Stimulated activated CD8-positive, alpha-beta memory T cell treated with anti-CD3 and anti-CD28 coated beads, Interleukin-15, amount 100 ng/mL, for 4 hours (primary cell): ENCODE data around the gene LRFN4.

ENCODE experiments used
- DNase-seq, 2 donors: peaks; one replicate each; pipeline ENCODE4 v3.0.0-alpha.2; 2020; ENCODE audit warnings: low read depth in 2 of 2

LRFN4 gene

DNA sequence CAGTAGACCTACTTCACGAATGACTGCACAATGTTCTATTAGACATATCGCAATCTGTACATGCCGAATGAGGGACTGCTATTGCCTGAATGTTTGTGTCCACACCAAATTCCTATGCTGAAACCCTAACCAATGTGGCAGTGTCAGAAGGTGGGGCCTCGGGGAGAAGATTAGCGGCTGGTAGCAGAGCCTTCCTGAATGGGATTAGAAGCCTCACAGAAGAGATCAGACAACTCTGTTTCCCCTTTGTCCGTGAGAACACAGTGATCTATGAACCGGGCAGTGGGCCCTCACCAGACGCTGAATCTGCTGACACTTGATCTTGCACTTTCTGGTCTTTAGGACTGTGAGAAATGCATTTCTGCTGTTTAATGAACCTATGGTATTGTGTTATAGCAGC is 33.1 kb downstream of the LRFN4 start:
- DNase-seq, result no peak

DNA sequence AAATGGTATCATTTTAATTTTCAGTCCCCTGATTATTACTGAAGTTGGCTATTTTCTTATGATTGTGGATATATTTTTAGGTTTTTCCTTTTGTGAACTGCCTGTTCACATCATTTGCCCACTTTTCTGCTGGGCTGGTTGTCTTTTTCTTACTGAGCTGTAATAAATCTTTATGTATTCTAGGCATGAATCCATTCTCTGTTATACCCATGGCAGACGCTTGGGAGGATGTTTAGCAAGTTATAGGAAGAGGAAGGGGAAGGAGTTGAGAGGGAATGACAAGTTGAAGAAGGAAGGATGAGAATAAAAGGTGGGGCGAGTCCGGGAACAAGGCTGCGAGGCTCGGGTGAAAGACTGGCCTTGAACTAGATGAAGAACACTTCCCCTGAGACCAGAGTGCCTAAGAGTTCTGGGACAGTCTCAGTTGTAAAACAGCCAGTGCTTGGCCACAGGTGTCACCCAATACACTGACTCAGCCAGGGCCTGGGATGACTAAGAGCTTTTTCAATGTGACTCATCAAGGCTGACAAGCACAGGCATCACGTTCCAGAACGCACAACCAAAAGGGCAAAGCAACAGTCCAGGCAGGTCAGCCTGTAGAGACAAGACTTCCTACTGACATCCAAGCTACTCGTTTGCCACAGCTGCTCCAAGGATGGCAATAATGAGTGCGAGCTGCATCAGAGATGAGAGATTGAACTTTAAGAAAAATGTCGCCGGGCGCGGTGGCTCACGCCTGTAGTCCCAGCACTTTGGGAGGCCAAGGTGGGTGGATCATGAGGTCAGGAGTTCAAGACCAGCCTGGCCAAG is 35.2 kb downstream of the LRFN4 start:
- no peak for DNase-seq

DNA sequence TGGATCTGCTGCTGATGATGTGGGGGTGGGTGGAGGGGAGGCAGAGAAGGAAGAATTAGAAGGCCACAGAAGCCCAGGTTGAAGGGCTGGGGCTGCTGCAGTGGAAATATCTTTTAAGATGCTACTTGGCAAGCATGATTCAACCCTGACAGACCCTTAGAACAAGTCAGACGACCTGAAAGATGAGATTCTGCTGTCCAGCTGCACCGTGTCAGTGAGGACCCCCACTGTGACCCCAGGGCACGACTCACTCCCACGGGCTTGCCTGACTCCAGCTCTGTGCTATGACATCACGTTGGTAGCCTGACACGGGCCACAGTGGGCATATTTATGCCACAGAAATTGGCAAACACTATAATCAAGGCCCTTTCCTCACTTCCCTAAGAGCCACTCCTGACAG is 36.0 kb downstream of the LRFN4 start:
- no peak for DNase-seq

DNA sequence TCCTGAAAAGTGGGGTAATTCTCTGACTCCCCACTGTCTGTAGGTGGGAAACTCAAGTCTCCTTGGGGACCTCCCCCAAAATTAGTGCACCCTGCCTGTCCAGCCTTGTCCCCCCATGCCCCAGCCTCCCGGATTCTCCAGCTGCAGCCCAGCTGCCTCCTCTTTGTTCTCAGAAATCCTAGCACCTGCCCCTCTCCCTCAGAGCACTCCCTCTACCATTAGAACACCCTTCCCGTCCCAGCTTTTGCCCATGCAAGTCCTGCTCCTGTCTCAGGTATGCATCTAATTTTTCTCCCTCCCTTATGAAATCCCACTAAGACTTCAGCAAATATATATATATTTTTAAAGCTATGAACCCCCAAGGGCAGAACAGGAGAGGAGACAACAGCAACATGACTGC is 37.3 kb downstream of the LRFN4 start:
- DNase-seq, result no peak

DNA sequence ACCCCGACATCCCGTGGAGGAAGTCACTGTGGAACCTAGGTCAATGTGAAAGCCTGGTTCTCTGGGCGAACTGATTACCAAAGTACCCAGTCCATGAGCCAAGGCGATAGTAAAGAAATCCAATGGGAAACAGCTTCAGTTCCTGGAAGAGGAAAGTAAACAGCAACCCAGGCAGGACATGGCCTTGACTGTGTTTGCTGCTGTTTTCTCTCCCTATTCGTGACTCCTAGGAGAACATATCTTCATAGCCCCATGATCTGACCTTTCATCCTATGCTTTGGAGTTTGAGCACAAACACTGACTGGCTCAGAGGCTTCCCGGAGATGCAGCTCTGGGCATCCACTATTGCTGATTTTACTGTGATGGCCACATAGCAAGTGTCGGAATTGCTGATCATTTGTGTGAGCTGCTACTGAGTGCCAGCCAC is 45.1 kb downstream of the LRFN4 start:
- DNase-seq, result no peak

DNA sequence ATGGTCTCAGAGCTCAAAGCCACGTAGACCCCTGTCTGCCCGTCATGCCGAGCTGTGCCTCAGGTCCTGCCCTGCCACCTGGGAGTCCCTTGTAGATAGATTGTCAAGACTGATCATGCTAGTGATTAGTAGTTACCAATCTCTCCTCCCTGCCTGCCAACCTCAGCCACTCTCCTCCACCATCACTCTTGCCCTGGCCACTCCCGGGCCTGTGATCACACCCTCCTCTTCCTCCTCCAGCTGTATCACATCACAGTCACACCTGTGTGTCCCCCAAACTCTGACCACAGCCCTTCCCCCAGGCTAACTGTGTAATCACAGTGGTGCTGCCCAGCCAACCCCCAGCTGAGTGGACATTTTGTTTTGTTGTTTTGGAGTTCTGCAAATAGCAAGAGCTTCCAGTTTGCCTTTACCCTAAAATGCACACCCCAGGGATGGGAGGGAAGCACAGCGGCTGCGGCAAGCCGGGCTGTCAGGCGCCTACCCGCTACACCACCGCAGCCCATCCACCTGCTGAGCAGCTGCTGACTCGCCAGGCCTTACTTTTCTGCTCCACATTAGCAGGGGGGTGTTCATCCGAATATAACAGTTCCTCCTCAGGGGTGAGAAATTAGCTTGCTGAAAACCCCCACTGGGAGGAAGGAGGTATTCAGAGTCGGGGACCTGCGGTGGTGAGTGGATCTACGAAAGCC is 45.8 kb downstream of the LRFN4 start:
- no peak for DNase-seq

DNA sequence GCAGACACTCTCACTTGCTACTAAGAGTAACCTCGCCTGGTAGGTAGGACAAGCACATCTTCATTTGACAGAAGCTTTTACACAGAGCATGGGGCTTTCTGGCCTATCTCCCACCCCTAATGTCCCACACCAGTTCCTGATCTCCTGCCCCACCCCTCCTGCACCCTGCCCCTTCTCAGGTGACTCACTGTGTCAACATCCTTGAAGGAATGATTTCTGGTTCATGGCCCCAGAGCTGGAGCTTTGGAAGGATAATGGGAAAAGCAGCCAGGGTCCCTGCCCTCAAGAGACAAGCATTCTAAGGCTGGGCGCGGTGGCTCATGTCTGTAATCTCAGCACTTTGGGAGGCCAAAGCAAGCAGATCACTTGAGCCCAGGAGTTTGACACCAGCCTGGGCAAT is 47.2 kb downstream of the LRFN4 start:
- DNase-seq, result no peak

DNA sequence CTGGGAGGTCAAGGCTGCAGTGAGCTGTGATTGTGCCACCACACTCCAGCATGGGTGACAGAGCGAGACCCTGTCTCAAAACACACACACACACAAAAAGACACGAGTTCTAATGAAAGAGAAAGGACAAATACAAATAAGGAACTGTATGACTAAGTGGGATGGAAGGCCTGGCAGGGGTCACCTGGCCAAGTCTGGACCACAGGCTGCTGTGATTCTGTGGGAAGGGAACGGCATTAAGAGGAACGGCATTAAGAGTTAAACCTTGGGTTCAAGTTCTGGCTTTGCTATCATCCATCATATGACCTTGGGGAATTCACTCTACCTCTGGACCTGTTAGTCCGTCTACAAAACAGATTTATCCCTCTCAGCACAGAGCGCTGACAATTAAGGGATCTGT is 47.7 kb downstream of the LRFN4 start:
- DNase-seq, result no peak

DNA sequence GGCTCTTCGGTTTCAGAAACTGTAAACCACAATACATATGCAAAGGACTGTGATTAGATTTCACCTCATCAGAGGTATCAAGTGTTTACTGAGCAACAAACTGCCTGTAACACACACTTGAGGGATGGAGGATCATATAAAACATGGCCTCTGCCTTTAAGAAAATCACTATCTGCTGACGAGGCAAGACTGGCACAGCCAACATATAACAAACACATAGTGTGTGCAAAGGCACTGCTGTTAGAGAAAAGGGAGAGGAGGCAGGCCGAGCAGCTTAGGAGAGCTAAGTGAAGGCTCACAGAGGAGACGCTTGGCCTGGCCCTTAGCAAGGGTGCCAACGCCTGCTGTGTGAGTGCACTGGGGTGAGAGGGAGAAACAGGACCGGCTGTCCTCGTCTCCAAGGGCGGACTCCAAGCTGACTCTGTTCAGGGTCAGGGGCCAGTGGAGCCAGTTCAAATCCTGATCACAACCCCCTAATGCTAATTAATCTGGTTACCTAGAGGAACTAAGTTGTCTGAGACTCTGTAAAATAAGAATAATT is 48.2 kb downstream of the LRFN4 start:
- no peak for DNase-seq

DNA sequence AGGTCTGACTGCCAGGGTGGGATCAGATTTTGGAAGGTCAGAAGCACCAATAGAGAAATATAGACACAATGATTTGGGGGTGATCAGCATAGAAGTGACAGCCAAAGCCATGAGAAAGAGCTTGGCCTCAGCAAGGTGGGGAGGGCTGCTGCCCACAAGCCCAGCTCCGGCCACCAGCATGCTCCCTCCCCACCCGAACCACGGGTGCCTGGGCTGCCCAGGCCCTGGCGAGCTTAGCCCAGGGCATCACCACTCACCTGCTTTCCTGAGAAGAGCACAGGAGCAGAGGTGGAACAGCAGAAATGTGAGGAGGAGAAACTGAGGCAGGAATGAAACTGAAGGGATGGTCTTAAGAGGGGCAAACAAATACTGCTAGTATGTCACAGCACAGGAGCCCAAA is 48.8 kb downstream of the LRFN4 start:
- DNase-seq, result no peak

DNA sequence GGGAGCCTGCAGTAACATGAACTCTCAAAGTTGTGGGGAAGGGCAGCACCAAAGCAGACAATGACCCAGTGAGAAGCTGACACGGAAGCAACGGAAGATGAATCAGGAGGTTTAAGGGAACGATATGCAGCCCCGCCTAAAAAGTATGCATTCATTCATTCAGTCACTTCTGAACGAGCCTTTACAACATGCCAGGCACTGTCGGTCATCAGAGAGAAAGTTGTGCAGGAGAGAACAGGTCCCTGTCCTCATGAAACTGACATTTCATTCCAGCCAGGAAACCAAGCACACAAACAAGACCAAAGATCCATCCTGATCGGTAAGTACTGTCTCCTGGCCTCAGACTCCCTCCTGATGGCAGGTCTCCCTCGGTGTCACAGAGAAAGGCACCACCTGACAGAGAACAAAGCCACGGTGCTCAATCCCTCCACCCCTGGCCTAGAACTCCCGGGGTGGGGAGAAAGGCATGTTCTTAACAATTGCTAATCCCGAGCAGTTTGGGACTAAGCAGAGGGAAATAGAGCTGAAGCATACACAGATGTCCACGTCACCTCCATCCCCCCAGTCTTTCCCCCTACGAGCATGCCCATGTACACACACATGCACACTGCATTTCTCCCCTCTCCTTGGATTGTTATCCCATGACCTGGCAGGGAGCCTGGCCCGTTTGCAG is 49.3 kb downstream of the LRFN4 start:
- no peak for DNase-seq

DNA sequence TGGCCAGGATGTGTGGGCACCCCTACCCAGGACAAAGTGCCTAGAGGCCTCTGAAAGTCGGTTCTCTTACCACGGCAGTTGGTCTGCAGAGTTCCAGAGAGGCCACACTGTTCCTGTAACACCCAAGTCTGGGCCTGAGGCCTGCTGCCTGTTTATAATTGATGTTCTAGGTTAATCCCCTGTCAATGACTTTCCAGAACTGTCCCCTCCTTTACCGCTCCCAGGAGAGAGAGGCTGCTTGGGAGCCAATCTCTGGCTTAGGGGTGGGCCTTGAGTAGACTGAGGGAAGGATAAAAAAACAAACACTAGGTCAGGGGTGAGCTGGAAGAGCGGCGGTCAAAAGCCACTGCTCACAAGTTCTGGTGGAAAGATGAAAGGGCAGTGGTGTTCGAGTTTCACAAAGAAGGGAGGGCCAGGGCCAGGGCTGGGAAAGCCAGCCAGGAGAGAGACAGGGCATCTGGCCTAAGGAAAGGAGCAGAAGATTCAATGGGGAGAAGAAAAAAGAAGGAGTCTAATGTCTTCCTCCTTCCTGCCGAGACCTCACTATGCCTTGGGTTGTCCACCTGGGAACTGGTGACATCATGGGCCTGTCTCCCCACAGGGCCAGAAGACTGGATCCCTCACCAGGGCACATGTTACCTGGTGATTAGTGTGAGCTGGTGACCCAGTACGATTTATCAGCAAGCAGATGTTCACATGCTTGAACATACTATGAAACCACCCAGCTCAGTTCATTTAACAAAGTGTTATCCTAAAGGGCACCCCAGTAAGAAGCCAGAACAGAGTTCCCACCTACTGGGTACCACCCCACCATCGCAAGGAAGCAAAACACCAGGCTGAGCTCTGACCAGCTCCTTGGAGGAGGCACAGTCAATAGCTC is 51.1 kb downstream of the LRFN4 start:
- DNase-seq, result no peak

DNA sequence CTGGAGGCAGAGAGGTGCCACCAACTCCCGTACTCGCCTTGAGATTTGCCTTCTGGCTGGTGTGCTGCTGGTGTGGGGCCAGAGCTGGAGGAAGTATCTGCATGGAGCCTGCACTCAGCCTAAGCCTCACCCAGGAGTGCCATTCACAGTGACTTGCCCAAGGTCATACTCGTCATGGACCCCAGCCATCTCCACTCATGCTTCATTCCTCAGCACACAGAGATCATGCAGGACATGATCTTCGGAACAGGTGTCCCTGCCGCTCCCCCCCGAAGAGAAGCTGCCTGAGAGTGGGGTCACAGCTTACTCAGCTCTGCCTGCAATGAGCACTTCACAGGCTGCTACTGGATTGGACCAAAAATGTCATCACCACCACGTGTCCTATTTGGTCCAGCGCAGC is 52.3 kb downstream of the LRFN4 start:
- no peak for DNase-seq

DNA sequence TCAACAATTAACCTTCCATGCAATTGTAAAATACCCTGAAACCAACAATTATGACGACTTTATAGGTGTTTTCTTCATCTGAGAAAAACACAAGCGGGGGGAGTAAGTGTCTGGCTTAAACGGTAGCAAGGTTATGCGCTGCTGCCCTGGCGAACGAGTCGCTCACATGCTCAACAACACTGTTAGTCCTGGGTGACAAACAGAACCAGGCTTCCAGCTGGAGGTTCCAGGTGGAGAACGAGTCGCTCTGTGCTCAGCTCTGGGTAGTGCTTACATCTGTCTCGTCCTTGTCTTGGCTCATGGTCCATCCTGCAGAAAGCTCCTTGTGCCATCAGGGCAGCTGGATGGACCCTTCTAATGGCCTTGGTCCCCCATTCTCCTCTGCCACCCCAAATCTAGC is 53.2 kb downstream of the LRFN4 start:
- no peak for DNase-seq
